Stimulated activated CD4-positive, alpha-beta T cell treated with anti-CD3 and anti-CD28 coated beads, TNF-alpha, amount 100 ng/mL, for 1 hour (primary cell): Measurements from ENCODE around the gene IGHMBP2.

Experiments
- DNase-seq, 3 donors: peaks; one replicate each; pipeline ENCODE4 v3.0.0-alpha.2; 2020; ENCODE audit warnings: low read depth in 3 of 3, low spot score in 1 of 3

The IGHMBP2 gene

DNA sequence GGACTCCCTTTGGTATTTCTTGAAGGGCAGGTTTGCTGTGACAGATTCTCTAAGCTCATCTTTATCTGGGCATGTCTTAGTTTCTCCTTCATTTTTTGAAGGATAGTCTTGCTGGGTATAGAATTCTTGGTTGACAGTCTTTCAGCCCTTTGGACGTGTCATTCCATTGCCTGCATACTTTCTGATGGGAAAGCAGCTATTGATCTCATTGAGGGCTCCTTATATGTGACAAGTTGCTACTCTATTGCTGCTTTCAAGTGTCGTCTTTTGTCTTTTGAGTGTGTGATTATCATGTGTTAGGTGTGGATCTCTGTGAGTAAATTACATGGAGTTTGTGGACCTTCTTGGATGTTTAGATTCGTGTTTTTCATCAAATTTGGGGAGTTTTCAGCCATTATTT, 21.9 kb downstream of the IGHMBP2 start:
- no peak for DNase-seq

DNA sequence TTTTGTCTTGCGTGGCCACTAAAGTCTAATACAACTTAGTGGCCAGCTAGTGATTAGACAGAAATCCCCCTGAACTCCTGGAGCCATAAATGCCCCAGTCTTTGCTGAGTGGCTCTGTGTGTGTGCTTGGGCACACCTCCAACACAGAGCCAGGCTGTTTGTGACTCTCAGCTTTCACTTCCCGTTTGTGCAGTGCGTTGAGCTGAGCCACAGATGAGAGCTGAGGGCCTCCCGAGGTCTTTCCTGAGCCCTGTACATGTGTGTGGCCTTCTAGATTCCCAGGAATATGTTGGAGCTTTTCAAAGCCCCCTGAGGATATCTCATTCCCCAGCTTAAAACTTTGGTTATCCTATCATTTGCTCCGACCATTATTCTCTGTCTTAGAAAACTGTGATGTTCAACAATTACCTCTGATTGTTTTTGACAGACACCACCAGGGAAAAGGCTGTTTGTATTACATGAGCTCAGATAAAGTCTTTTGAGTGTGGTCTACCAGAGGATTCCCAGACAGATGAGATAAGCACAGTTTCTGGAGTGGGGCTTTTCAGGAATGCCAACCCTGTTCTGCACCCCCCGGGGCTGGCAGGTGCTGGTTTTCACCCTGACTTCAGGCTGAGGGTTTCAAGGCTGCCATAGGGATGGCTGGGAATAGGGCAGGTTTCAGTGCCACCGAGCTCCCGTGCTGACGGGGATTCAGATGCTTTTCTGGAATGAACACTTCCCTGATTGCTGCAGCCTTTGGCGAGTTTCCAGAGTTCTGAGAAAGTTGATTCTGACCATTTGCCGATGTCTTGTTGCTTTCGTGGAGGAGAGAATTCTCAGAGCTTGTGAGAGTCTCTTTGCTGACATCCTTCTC, 23.8 kb downstream of the IGHMBP2 start:
- DNase-seq, result no peak

DNA sequence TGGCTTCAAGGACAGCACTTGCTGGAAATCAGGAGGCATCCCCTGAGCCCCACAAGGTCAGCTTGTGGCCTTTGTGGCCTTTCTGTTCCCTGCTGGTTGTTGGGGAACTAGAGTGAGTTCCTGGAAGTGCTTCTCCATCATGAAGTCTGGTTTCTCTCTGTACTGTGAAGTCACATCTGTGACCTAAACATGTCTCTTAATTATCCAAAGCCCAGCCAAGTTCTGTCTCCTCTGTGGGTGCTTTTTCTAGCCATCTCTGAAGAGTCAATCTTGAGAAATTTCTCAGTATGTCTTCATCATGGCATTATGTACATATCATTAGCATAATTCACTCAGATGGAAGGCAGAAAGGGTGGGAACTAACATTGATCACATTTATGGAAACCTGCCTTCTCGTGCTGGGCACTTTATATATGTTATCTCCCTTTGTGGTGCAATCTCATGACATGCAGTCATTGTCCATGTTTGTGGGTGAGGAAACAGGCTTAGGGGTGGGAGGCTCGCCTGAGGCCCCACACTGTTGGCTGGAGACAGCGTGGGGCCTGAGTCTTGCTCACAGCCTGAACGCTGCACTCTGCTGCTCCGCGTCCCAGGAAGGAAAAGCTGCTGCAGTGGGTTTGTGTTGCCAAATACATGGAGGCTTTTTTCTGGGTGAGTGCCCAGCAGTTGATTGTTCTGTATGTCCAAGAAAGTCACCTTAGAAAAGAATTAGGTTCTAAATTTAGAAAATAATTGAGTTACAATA, 24.6 kb downstream of the IGHMBP2 start:
- no peak for DNase-seq

DNA sequence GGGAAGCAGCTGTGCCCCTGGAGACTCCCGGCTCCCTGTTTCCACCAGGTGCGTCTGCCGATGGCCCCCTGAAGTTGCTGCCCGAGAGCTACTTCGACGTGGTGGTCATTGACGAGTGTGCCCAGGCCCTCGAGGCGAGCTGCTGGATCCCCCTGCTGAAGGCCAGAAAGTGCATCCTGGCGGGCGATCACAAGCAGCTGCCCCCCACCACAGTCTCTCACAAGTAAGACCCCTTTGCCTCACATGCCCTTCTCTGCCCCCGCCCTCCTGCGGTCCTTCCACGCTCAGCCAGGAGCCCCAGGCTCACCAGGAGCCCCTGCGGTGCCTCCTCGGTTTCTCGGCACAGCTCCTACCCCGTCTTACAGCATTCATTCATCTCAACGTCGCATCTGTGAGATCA, 25.4 kb downstream of the IGHMBP2 start:
- DNase-seq, result no peak

DNA sequence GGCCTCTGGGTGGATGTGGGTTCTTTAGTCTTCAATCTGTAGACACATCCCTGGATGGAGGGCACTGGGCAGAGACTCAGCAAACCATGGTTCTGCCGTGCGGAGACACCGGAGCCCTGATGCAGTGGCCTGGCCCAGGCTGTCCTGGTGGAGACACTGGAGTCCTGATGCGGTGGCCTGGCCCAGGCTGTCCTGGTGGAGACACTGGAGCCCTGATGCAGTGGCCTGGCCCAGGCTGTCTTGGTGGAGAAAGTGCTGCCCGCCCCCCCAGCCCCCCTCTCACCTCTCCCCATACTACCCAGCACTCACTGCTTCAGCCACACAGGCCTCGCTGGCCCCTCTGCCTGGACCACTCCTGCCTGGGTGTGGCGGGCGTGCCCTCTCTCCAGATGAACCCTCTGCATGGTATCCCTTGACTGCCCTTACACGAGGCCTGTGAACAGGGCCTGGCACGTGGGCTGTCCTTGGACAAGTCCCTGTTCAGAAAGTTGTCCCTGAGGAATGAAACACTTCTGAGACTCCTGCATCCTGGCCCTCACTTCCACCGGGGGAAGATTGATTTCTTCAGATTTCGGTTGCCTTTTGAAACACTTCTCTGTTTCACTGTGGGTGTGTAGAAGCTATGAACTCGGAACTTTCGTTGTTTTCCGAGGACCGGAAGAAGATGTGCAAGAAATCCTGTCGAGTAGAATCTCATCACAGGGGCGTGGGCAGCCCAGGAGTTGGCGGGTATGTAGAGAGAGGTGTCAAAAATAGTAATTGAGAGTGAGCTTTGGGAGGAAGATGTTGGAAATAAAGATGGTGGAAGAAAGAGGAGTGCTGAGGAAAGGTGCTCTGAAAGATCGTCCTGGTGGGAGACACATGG, 26.2 kb downstream of the IGHMBP2 start:
- DNase-seq, result no peak

DNA sequence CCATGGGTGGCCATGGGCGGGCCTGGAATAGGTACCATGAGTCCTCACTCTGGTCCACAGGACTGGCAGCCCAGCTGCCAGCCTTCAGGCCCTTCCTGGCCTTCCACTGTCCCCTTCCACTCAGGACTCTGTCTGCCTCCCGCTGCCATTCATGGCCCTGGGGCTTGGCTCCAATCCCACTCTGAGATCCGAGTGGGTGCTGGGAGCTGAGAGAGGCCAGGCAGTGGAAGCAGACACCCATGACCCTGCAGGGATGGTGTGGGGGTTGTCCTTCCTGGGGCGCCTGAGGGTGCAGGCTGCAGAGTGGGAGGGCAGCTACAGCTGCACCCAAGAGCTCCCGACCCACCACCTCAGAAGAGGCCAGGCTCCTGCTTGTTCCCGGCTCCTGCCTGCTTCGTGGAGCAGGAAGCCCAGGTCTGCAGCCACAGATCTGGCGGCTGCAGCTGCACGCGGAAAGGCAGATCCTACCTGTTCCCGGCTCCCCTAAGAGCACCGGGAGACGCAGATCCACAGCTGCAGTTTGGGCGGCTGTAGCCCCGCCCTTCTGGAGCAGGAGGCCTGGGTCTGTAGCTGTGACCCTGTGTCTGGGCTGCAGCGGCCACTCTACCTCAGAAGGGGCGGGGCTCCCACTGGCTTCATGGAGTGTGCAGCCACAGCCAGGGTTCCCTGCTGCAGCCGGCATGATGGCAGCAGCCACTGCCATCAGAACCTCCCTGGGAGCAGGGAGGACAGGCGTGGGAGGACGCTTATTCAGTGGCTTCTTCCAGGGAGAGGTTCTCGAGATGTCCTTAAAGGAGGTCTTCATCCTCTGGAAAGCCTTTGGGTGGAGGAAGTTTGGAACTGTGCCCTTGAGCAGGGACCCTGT, 27.5 kb downstream of the IGHMBP2 start:
- DNase-seq, result no peak

DNA sequence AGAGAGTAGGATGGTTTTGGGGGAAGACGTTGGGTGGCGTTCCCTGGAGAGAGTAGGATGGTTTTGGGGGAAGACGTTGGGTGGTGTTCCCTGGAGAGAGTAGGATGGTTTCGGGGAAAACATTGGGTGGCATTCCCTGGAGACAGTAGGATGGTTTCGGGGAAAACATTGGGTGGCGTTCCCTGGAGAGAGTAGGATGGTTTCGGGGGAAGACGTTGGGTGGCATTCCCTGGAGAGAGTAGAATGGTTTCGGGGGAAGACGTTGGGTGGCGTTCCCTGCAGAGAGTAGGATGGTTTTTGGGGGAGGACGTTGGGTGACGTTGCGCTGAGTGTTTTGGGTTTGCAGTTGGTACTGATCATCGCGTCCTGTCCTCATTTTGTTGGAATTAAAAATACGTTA, 28.2 kb downstream of the IGHMBP2 start:
- no peak for DNase-seq

DNA sequence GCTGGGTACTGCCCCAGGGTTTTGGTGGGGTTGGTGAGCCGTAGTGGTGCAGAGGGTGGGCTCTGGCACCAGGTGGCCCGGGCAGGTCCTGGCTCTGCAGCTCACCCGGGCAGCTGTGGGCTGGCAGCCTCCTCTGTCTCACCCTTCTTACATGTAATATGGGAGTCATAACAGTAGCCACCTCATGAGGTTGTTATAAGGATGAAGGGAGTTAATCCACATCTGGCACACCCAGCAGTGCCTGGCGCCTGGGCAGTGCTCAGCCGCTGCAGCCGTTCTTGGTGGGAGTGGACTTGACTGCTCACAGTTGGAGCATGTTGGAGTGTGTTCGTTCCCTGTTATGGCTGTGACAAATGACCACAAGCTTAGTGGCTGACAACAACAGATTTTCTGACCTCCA, 28.7 kb downstream of the IGHMBP2 start:
- DNase-seq, result no peak

DNA sequence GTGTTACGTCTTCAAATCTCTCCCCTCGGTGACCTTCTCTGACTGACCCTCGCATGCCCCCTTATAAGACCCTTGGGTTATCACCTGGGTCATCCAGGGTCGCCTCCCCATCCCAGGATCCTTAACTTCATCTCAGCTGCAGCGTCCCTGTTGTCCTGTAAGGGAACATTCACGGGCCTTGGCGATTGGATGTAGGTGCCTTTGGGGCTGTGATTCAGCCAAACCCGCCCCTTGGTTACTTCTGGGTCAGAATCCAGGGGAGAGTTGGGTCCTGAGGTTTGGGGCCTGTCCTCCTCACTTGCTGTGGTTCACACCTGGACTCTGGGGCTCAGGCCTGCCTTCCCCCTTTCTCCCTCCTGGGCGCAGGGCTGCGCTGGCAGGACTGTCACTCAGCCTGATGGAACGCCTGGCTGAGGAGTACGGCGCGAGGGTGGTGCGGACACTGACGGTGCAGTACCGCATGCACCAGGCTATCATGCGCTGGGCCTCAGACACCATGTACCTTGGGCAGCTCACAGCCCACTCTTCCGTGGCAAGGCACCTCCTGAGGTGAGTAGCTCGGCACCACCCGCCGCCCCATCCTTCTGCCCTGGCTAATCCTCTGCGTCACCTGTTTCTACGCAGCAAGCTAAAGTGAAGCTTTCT, 29.4 kb downstream of the IGHMBP2 start:
- DNase-seq, result no peak

DNA sequence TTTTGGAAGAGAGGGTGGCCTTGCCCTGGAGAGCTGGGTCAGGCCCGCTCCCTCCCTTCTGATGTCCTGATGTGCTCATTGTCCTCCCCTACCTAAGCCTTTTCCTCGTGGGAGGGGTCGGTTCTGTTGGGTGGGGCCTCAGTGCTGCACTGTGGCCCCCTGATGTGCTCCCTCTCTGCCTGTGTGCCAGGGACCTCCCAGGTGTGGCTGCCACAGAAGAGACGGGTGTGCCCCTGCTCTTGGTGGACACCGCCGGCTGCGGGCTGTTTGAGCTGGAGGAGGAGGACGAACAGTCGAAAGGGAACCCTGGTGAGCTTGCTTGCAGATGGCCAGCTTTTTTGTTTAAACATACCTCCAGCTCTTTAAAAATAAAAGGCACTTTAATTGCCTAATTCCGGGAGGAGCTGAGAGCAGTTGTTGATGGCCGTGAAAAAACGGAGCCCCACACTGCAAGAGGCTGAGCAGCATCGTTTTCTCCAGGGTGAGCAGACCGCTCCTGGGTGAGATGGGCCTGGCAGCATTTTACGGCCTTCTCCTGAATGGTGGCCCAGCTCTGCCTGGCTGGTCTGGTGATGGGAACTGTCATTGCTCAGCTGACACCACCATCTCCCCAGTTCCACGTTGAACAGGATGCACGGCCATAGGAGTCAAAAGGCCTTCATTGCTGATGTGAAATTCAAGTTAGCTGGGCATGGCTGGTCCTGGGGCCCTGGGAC, 30.1 kb downstream of the IGHMBP2 start:
- no peak for DNase-seq

DNA sequence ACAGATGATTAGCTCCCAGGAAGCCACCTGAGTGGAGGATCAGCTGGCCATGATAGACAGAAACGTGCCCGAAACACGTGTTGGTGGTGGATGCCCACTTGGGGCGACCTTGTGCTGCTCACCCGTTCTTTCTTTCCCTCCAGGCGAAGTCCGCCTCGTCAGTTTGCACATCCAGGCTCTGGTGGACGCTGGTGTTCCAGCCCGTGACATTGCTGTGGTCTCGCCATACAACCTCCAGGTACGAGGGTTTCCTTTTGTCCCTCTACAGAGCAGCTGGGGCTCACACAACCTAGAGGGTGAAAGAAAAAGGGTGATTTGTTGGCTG, 30.6 kb downstream of the IGHMBP2 start:
- DNase-seq, result no peak

DNA sequence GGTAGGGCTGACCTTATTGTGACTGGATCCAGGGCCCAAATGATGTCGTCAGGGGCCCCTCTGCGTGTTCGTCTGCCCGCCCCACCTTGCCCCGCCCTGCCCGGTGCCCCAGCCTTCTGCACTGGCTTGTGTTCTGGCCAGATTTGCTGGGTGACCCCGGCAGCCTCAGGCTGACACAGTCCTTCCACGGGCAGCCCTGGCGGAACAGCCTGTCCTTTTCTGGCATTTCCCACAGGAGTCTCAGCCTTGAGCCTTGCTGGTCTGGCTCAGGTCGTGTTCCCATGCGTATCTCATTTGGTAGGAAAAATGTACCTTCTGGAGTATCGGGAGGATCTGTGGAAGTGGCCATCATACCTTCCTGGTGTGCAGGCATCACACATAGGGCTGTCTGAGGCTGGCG, 31.0 kb downstream of the IGHMBP2 start:
- DNase-seq, result no peak

DNA sequence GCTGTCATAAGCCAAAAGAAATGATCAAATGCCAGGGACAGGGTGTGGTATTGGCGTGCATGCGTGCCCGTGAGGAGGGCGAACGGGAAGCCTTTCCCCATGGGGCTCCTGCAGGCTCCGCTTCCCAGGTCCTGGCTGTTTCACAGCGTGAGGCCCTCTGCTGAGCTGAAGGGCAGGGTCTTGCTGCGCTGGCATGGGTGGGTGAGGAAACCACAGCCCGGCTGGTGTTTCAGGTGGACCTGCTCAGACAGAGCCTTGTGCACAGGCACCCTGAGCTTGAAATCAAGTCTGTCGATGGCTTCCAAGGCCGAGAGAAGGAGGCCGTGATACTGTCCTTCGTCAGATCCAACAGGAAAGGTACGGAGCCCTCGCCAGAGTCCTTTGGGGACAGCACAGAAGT, 31.4 kb downstream of the IGHMBP2 start:
- DNase-seq, result no peak

DNA sequence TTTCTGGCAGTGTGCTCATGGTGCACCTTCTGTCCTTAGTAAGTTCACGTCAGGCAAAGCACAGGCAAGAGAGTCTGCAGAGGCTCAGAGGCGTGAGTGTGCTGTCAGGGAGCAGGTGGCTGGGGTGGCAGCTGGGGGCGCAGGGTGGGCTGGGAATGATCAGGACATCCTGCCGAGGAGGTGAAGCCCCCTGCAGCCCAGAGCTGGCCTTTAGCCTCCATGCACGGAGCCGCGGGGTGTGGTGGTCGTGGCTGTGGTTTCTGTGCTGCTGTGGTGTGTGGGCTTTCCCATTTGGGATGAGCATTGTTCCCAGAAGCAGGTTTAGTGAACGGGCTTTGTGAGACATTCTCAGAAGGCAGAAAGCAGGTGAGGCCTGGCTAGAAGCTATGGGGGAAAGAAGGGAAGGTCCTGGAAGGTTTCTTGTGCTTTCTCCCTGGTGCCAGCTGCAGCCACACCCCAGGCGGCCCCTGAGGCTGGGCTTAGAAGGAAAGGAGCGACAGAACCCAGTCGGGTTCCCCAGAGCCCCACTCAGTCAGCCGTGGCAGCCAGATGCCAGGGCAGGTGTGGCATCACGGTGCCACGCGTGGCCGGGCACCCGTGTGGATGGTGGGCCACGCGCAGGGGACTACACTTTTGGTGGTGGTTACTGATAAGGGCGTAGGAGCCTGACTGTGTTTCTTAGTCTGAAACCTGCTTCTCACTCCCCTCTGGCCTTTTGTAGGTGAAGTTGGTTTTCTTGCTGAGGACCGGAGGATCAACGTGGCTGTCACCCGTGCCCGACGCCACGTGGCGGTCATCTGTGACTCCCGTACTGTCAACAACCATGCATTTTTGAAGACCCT, 32.0 kb downstream of the IGHMBP2 start:
- DNase-seq, result no peak

DNA sequence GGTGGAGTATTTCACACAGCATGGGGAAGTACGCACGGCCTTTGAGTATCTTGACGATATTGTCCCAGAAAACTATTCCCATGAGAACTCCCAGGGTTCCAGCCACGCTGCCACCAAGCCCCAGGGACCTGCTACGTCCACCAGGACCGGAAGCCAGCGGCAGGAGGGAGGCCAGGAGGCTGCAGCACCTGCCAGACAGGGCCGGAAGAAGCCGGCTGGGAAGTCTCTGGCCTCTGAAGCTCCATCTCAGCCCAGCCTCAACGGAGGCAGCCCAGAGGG, 32.6 kb downstream of the IGHMBP2 start:
- DNase-seq, result no peak

DNA sequence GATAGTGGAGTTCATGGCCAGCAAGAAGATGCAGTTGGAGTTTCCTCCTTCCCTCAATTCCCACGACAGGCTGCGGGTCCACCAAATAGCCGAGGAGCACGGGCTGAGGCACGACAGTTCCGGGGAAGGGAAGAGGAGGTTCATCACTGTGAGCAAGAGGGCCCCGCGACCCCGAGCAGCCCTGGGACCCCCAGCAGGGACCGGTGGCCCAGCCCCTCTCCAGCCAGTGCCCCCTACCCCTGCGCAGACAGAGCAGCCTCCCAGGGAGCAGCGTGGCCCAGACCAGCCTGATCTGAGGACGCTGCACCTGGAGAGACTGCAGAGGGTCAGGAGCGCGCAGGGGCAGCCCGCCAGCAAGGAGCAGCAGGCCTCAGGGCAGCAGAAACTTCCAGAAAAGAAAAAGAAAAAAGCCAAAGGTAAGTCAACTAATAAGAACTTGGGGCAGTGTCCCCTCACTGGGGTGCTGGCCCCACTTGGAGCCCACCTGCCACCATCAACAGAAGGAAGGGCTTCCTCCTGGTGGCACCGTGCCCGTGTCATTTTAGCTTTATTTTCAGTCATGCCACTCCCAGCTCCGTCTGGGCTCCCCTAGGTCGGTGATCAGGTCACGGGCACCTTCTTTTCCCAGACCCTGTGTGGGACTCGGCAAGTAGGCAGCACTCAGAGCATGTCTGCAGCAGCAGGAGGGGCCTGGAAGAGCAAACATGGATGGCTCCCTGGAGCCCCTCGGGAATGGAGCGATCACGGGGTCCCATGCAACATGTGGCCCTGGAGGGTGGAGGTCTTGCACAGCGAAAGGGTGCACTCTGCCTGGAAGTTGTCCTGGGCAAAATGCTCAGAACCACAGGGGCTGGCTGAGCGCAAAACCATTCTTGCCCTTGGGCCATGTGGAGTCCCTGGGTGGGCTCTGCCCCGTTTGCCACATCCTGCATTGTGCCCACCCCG, 33.3 kb downstream of the IGHMBP2 start:
- no peak for DNase-seq

DNA sequence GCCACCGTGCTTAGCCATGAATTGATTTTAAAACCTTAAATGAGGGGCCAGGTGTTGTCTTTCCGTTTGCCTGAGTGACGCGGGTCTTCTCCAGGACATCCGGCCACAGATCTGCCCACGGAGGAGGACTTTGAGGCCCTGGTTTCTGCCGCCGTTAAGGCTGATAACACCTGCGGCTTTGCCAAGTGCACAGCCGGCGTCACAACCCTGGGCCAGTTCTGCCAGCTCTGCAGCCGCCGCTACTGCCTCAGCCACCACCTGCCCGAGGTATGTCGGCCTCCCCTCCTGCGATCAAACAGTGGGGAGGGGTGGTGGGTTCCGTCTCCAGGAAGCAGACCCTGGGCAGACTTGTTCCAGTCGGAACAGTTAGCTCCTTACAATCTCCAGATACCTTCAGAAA, 34.4 kb downstream of the IGHMBP2 start:
- no peak for DNase-seq
